ENCODE data around the gene NAT16. TPM values are rescaled to one million over a fixed set of nuclear protein-coding genes. Genes with fewer than 3 reads are reported as not detected.

Gene NAT16
- total RNA-seq, 2 experiments from 2014 or later = not detected

DNA sequence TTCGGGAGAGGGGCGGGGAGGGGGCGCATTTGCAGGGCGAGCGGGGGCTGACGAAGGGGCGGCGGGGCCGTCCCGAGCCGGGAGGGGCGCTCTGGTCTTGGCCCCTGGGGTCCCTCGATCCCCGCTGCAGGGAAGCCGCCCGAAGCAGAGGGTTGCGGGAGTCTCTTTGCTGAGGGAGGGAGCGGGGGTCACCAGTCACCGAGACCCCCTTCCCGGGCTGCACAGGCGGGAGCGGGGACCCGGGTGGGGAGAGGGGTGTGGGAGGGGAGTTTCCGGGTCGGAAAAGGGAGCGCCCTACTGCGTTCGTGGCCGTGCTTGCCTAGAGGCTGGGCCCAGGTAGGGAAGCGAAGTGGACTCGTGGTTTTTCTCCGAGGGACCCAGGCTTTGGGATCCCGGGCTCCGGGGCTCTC lies 25.4 kb downstream of the NAT16 start:
- intact Hi-C loops (cut with DNase I, micrococcal nuclease) = loop anchor here in 1 of 2 experiments (2.0 kb wide), 1 partner anchor 62 kb away; the partner anchor contains the start of gene PLOD3
- Histone ChIP-seq H3K36me3 (ENCODE audit: insufficient read depth, low read length) (peaks cover 18% of the 10 kb centered on the region), H3K27me3 (ENCODE audit: control insufficient read depth in 1 of 2, insufficient read depth in 2 of 2, low read length in 2 of 2) (no peaks in the 10 kb centered on the region), H3K27ac (ENCODE audit: low read depth in 1 of 2, low read length in 2 of 2) (no peak overlapping the region), H3K4me3 (ENCODE audit: low read length) (peak overlapping the region; percentile 69), H3K4me1 (ENCODE audit: insufficient read depth, low read length) (peaks cover 19% of the 10 kb centered on the region), H3K9me3 (ENCODE audit: control insufficient read depth in 1 of 2, insufficient read depth in 1 of 2, low read length in 2 of 2) (no peaks in the 10 kb centered on the region)
- Mint-ChIP-seq H3K27ac (no peak overlapping the region), H3K27me3 (peaks cover 9% of the 10 kb centered on the region), H3K36me3 (ENCODE audit: low read depth) (peaks cover 33% of the 10 kb centered on the region), H3K4me1 (ENCODE audit: low read depth) (peaks cover 15% of the 10 kb centered on the region), H3K9me3 (no peaks in the 10 kb centered on the region), H3K4me3 (peak overlapping the region; percentile 82)
- ChIA-PET CTCF (interaction anchor here (1.4 kb wide), 1 partner anchor 89 kb away, joined by 3 read pairs; no protein-coding TSS in a partner anchor), POLR2A (interaction anchor here (1.0 to 1.2 kb wide), 2 partner anchors 10 to 11 kb away, joined by 4 to 6 read pairs; partner anchors contain the start of gene VGF)
- ATAC-seq (ENCODE audit: poor library complexity) (peak; percentile 14), DNase-seq (peak in 1 of 14 experiments; percentile 42)
- TF ChIP-seq, protein P1, sequence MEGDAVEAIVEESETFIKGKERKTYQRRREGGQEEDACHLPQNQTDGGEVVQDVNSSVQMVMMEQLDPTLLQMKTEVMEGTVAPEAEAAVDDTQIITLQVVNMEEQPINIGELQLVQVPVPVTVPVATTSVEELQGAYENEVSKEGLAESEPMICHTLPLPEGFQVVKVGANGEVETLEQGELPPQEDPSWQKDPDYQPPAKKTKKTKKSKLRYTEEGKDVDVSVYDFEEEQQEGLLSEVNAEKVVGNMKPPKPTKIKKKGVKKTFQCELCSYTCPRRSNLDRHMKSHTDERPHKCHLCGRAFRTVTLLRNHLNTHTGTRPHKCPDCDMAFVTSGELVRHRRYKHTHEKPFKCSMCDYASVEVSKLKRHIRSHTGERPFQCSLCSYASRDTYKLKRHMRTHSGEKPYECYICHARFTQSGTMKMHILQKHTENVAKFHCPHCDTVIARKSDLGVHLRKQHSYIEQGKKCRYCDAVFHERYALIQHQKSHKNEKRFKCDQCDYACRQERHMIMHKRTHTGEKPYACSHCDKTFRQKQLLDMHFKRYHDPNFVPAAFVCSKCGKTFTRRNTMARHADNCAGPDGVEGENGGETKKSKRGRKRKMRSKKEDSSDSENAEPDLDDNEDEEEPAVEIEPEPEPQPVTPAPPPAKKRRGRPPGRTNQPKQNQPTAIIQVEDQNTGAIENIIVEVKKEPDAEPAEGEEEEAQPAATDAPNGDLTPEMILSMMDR (IDR thresholded peaks at IDR 0.05) = no peak

DNA sequence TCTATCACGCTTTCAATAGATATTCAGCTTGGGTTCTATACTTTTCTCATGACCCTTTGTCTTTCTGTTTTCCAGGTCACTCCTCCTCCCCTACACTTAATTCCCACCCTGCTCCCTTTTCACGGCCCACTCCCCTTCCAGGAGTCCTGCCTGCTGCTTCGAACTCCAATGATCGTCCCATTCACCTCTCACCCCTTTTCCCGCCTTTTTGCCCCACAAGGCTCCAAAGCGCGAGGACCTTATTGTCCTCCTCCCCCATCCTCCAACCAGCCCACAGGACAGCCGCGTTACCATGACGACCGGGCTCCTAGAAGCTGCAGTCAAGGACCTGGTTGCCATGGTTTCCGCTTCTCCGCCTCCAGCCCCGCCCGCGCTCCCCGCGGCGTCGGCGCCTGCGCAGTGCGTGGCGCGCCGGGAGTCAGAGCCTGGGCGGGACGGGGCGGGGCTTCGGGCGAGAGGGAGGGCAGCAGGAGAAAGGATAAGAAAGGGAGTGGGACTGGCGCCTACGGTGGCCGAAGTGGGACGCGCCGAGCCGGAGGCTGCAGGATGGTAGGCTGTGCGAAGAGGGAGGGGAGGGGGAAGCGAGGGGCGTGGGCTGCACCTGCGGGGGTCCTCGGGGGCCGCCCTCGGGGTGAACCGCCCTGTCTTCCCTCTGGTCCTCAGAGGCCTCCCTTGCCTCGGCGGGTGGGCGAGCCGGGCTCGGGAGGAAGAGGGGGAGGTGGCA lies 26.0 kb downstream of the NAT16 start, which contains the start of gene AP1S1:
AP1S1 (plus strand) TSS at position 508 of the 724 bp plus-strand sequence; CDS start at position 547, 39 bp downstream.
- H3K4me1 ChIP-seq (ENCODE audit: insufficient read depth, low read length) = peaks cover 19% of the 10 kb centered on the region
- H3K9me3 Mint-ChIP-seq = no peaks in the 10 kb centered on the region
- H3K27me3 ChIP-seq (ENCODE audit: control insufficient read depth in 1 of 2, insufficient read depth in 2 of 2, low read length in 2 of 2) = no peaks in the 10 kb centered on the region
- intact Hi-C loops (cut with DNase I, micrococcal nuclease) = loop anchor here in 1 of 2 experiments (2.0 kb wide), 2 partner anchors 13 to 63 kb away; partner anchors contain the start of gene PLOD3
- TF ChIP-seq, protein P1 (IDR thresholded peaks at IDR 0.05) = no peak
- ChIA-PET CTCF (interaction anchor here (1.4 to 1.6 kb wide), 3 partner anchors 16 to 128 kb away, joined by 3 to 5 read pairs (median 3); no protein-coding TSS in a partner anchor), POLR2A (interaction anchor here (1.0 kb wide), 1 partner anchor 11 kb away, joined by 4 read pairs; the partner anchor contains the start of gene VGF)
- peaks cover 15% of the 10 kb centered on the region for H3K4me1 Mint-ChIP-seq (ENCODE audit: low read depth)
- H3K36me3 Mint-ChIP-seq (ENCODE audit: low read depth) = peaks cover 28% of the 10 kb centered on the region
- no peak within 1 kb of the TSS for H3K27ac ChIP-seq (ENCODE audit: low read depth in 1 of 2, low read length in 2 of 2)
- peak; percentile 83 to 98 (median 89) for DNase-seq
- peak within 1 kb of the TSS; percentile 69 for H3K4me3 ChIP-seq (ENCODE audit: low read length)
- ATAC-seq (ENCODE audit: poor library complexity) = peak; percentile 88
- H3K27ac Mint-ChIP-seq = peak within 1 kb of the TSS; percentile 72
- peak within 1 kb of the TSS; percentile 89 for H3K4me3 Mint-ChIP-seq
- H3K9me3 ChIP-seq (ENCODE audit: control insufficient read depth in 1 of 2, insufficient read depth in 1 of 2, low read length in 2 of 2) = no peaks in the 10 kb centered on the region
- peaks cover 14% of the 10 kb centered on the region for H3K36me3 ChIP-seq (ENCODE audit: insufficient read depth, low read length)
- peaks cover 15% of the 10 kb centered on the region for H3K27me3 Mint-ChIP-seq

DNA sequence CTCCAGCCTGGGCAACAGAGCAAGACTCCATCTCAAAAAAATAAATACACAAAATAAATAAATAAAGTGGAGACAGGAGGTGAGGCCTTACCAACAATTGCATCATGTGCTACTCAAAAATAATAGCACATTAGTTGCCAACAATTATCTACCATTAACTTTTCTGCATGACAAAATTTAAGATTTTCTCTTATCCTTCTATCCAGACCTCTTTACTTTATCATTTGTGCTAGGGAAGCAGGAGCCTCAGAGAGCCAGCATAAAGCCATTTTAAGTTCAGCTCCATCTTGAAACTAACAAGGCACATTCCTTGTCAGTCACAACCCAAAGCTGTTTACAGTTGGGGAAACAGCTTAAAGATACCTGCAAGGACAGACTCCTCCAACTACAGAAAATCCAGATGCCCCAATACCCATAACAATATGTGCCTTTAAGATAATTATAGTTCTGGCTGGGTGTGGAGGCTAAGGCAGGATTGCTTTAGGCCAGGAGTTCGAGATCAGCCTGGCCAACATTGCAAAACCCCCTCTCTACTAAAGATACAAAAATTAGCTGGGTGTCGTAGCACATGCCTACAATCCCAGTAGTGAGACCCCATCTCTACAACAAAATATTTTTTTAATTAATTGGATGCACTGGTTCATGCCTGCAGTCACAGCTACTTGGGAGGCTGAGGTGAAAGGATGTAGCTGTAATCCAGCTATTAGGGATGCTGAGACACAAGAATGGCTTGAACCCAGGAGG lies 28.0 kb downstream of the NAT16 start:
- Histone ChIP-seq H3K27ac (ENCODE audit: low read depth in 1 of 2, low read length in 2 of 2) (no peak overlapping the region), H3K36me3 (ENCODE audit: insufficient read depth, low read length) (peaks cover 1% of the 10 kb centered on the region), H3K4me1 (ENCODE audit: insufficient read depth, low read length) (peaks cover 19% of the 10 kb centered on the region), H3K9me3 (ENCODE audit: control insufficient read depth in 1 of 2, insufficient read depth in 1 of 2, low read length in 2 of 2) (no peaks in the 10 kb centered on the region), H3K27me3 (ENCODE audit: control insufficient read depth in 1 of 2, insufficient read depth in 2 of 2, low read length in 2 of 2) (no peaks in the 10 kb centered on the region), H3K4me3 (ENCODE audit: low read length) (no peak overlapping the region)
- Mint-ChIP-seq H3K4me3 (peak overlapping the region; percentile 27), H3K4me1 (ENCODE audit: low read depth) (peaks cover 19% of the 10 kb centered on the region), H3K9me3 (no peaks in the 10 kb centered on the region), H3K27ac (no peak overlapping the region), H3K27me3 (peaks cover 25% of the 10 kb centered on the region), H3K36me3 (ENCODE audit: low read depth) (peaks cover 9% of the 10 kb centered on the region)
- TF ChIP-seq, protein P1 (IDR thresholded peaks at IDR 0.05) = no peak
- ChIA-PET POLR2A (interaction anchor here (0.6 to 1.1 kb wide), 2 partner anchors 11 to 66 kb away, joined by 3 to 4 read pairs; partner anchors contain the start of gene ZNHIT1), CTCF (interaction anchor here (0.6 to 1.5 kb wide), 4 partner anchors 8 to 74 kb away, joined by 3 read pairs; no protein-coding TSS in a partner anchor)
- no peak for ATAC-seq (ENCODE audit: poor library complexity)
- intact Hi-C loops (cut with DNase I, micrococcal nuclease) = loop anchor here in 1 of 2 experiments (2.0 kb wide), 1 partner anchor 15 kb away; no protein-coding TSS in a partner anchor
- DNase-seq = no peak

Measured in CD4-positive, alpha-beta T cell (primary cell).